HL-60 (cell line): ENCODE results near the gene TMEM120B.

ENCODE experiments used
- CTCF ChIP-seq: IDR thresholded peaks from one replicate; pipeline ENCODE4 v1.5.1; 2011; ENCODE audit warnings: low read length, control low read depth, inconsistent platforms; ENCODE audit not compliant: insufficient read depth
- GABPA ChIP-seq: IDR thresholded peaks from 2 replicates; pipeline ENCODE4 v1.6.1; 2012; ENCODE audit warnings: low read depth
- POLR2AphosphoS5 ChIP-seq: IDR thresholded peaks from 2 replicates; pipeline ENCODE4 v1.6.1; 2012; ENCODE audit warnings: low read depth
- REST ChIP-seq: IDR thresholded peaks from 2 replicates; pipeline ENCODE4 v1.6.1; 2012; ENCODE audit warnings: low read depth; ENCODE audit not compliant: insufficient replicate concordance
- SPI1 ChIP-seq: IDR thresholded peaks from 2 replicates; pipeline ENCODE4 v1.6.1; 2012; ENCODE audit warnings: low read depth, mild to moderate bottlenecking, borderline replicate concordance

- TF ChIP-seq CTCF (no peak), POLR2AphosphoS5 (no peak), REST (no peak), GABPA (no peak), SPI1 (no peak)
Measured at GRCh38 chr12:121781484-121781997, 69.0 kb downstream of the TMEM120B start.
